IMR-90 (cell line): ENCODE data around the gene SERPINB10. TPM values are rescaled to one million over a fixed set of nuclear protein-coding genes. Genes with fewer than 3 reads are reported as not detected.

ENCODE experiments used
- ATAC-seq: fragments of 200-7000 bp; cut with Tn5 transposase; 2 replicates; pipeline ENCODE4 v1.9.1; 2020; ENCODE audit warnings: low read depth, mild to moderate bottlenecking, moderate library complexity
- BruUV-seq: library from RNA; stranded (reverse); fragments of 400-500 nt; replicated peaks from 2 replicates; lab custom pipeline; 2021; lab: Mats Ljungman, UMichigan
- CTCF ChIA-PET: fragments of 300-600 bp; formaldehyde crosslinking; extraction: SDS; loops from one replicate; lab custom pipeline; 2021; ENCODE audit warnings: antibody characterized with exemption; lab: Yijun Ruan, JAX
- POLR2A ChIA-PET: fragments of 300-600 bp; sonication (Branson Sonifier 250); formaldehyde crosslinking; loops from one replicate; lab custom pipeline; 2022; ENCODE audit warnings: antibody characterized with exemption; ENCODE audit not compliant: unreplicated experiment; lab: Charles Lee
- DNase-seq: peaks from one replicate; pipeline ENCODE4 v3.0.0; 2013
- H2AFZ ChIP-seq: replicated peaks from 2 replicates; pipeline ENCODE3; 2013; ENCODE audit warnings: low read length, mild to moderate bottlenecking; ENCODE audit not compliant: poor library complexity
- H2AK5ac ChIP-seq: 2 replicates; pipeline ENCODE4 v1.6.1; 2013; ENCODE audit warnings: low read depth, low read length, inconsistent platforms
- H2AK9ac ChIP-seq: replicated peaks from 2 replicates; pipeline ENCODE3; 2013; ENCODE audit warnings: mild to moderate bottlenecking, low read depth, low read length, moderate library complexity; ENCODE audit not compliant: poor library complexity
- H2BK120ac ChIP-seq: 2 replicates; pipeline ENCODE4 v1.6.1; 2013; ENCODE audit warnings: low read depth, low read length, inconsistent platforms
- H2BK15ac ChIP-seq: 3 replicates; pipeline ENCODE4 v1.6.1; 2013; ENCODE audit warnings: low read depth, low read length, inconsistent platforms
- H2BK20ac ChIP-seq: 2 replicates; pipeline ENCODE4 v1.6.1; 2013; ENCODE audit warnings: low read depth, mild to moderate bottlenecking, inconsistent platforms, low read length, moderate library complexity
- H2BK5ac ChIP-seq: 2 replicates; pipeline ENCODE4 v1.6.1; 2013; ENCODE audit warnings: mild to moderate bottlenecking, low read depth, low read length, inconsistent platforms; ENCODE audit not compliant: poor library complexity, severe bottlenecking
- H3K14ac ChIP-seq: replicated peaks from 2 replicates; pipeline ENCODE4 v1.6.1; 2013; ENCODE audit warnings: low read depth, low read length, inconsistent platforms
- H3K18ac ChIP-seq: 2 replicates; pipeline ENCODE4 v1.6.1; 2013; ENCODE audit warnings: low read depth, low read length, control low read depth
- H3K23ac ChIP-seq: 2 replicates; pipeline ENCODE4 v1.6.1; 2013; ENCODE audit warnings: low read depth, low read length, inconsistent platforms
- H3K27ac ChIP-seq: 2 replicates; pipeline ENCODE4 v1.5.1; 2013; ENCODE audit warnings: mild to moderate bottlenecking, control low read depth, low read length; ENCODE audit not compliant: insufficient read depth
- H3K27me3 ChIP-seq: 2 replicates; pipeline ENCODE4 v1.6.1; 2013; ENCODE audit warnings: low read length; ENCODE audit not compliant: control insufficient read depth, insufficient read depth
- H3K36me3 ChIP-seq: 2 replicates; pipeline ENCODE4 v1.6.1; 2013; ENCODE audit warnings: low read length, mixed read lengths; ENCODE audit not compliant: control insufficient read depth, insufficient read depth
- H3K4ac ChIP-seq: 2 replicates; pipeline ENCODE4 v1.6.1; 2013; ENCODE audit warnings: low read depth, low read length, inconsistent platforms
- H3K4me1 ChIP-seq: 2 replicates; pipeline ENCODE4 v1.6.1; 2013; ENCODE audit warnings: low read length, mixed read lengths; ENCODE audit not compliant: control insufficient read depth, insufficient read depth
- H3K4me2 ChIP-seq: 2 replicates; pipeline ENCODE4 v1.6.1; 2013; ENCODE audit warnings: low read depth, mild to moderate bottlenecking, control low read depth, low read length, moderate library complexity
- H3K4me3 ChIP-seq: 2 replicates; pipeline ENCODE4 v1.5.1; 2013; ENCODE audit warnings: low read depth, mild to moderate bottlenecking, control low read depth, low read length, moderate library complexity; ENCODE audit not compliant: insufficient read depth
- H3K56ac ChIP-seq: 2 replicates; pipeline ENCODE4 v1.6.1; 2013; ENCODE audit warnings: low read length, inconsistent platforms; ENCODE audit not compliant: insufficient read depth; ENCODE audit errors: extremely low read depth
- H3K79me1 ChIP-seq, 2 experiments: 2 replicates each; pipeline ENCODE4 v1.6.1; 2013; ENCODE audit warnings: low read length in 2 of 2, inconsistent platforms in 1 of 2, low read depth in 1 of 2
- H3K9ac ChIP-seq: 2 replicates; pipeline ENCODE4 v1.6.1; 2013; ENCODE audit warnings: low read depth, low read length, control low read depth
- H3K9me1 ChIP-seq: 2 replicates; pipeline ENCODE4 v1.6.1; 2013; ENCODE audit warnings: low read length, inconsistent platforms; ENCODE audit not compliant: insufficient read depth
- H3K9me3 ChIP-seq: 2 replicates; pipeline ENCODE4 v1.6.1; 2013; ENCODE audit warnings: low read length; ENCODE audit not compliant: control insufficient read depth, insufficient read depth
- H4K20me1 ChIP-seq: 2 replicates; pipeline ENCODE4 v1.6.1; 2013; ENCODE audit warnings: low read length, inconsistent platforms; ENCODE audit not compliant: insufficient read depth
- H4K5ac ChIP-seq: 2 replicates; pipeline ENCODE4 v1.6.1; 2013; ENCODE audit warnings: mild to moderate bottlenecking, low read depth, low read length, control low read depth
- H4K8ac ChIP-seq, 2 experiments: 2 replicates each; pipeline ENCODE4 v1.6.1; 2013; ENCODE audit warnings: low read depth in 2 of 2, low read length in 2 of 2, control low read depth in 1 of 2, inconsistent platforms in 1 of 2
- H4K91ac ChIP-seq: 2 replicates; pipeline ENCODE4 v1.6.1; 2013; ENCODE audit warnings: low read depth, low read length, inconsistent platforms; ENCODE audit not compliant: insufficient read depth
- BHLHE40 ChIP-seq: fragments of 150-350 bp; IDR thresholded peaks from 2 replicates; pipeline ENCODE4 v1.6.1; 2016; ENCODE audit warnings: mild to moderate bottlenecking, low read depth, low read length
- CEBPB ChIP-seq: IDR thresholded peaks from 2 replicates; pipeline ENCODE4 v1.6.1; 2012; ENCODE audit warnings: low read depth, low read length, improper control_type of control experiment
- FOS ChIP-seq: fragments of 150-350 bp; IDR thresholded peaks from 2 replicates; pipeline ENCODE4 v1.6.1; 2016; ENCODE audit warnings: low read depth, low read length
- MAFK ChIP-seq: IDR thresholded peaks from 2 replicates; pipeline ENCODE4 v1.6.1; 2012; ENCODE audit warnings: low read depth, low read length, improper control_type of control experiment
- MAZ ChIP-seq: IDR thresholded peaks from 2 replicates; pipeline ENCODE4 v1.6.1; 2012; ENCODE audit warnings: low read depth, mild to moderate bottlenecking, low read length, improper control_type of control experiment, moderate library complexity, borderline replicate concordance
- MXI1 ChIP-seq: IDR thresholded peaks from 2 replicates; pipeline ENCODE4 v1.6.1; 2012; ENCODE audit warnings: low read depth, mild to moderate bottlenecking, low read length, moderate library complexity, borderline replicate concordance
- NFE2L2 ChIP-seq: fragments of 150-350 bp; IDR thresholded peaks from 2 replicates; pipeline ENCODE4 v1.6.1; 2016; ENCODE audit warnings: low read depth, mild to moderate bottlenecking, low read length
- POLR2A ChIP-seq: IDR thresholded peaks from 2 replicates; pipeline ENCODE4 v1.6.1; 2012; ENCODE audit warnings: mild to moderate bottlenecking, low read depth, low read length
- RAD21 ChIP-seq: IDR thresholded peaks from 2 replicates; pipeline ENCODE4 v1.6.1; 2012; ENCODE audit warnings: low read length, improper control_type of control experiment
- RCOR1 ChIP-seq: IDR thresholded peaks from 2 replicates; pipeline ENCODE4 v1.6.1; 2012; ENCODE audit warnings: mild to moderate bottlenecking, low read length, improper control_type of control experiment; ENCODE audit not compliant: insufficient replicate concordance
- RFX5 ChIP-seq: IDR thresholded peaks from 2 replicates; pipeline ENCODE4 v1.8.0; 2012; ENCODE audit warnings: low read depth, mild to moderate bottlenecking, low read length, moderate library complexity
- WGBS, 2 experiments: methylation state at CpG; one replicate each; pipeline versions ENCODE4 v1.1.5 to v1.1.7; 2013; ENCODE audit warnings: missing lambda C conversion rate in 2 of 2; ENCODE audit not compliant: insufficient read length in 1 of 2; ENCODE audit errors: extremely low coverage in 2 of 2; 5-methylcytosine and 5-hydroxymethylcytosine counted together
- dilution Hi-C: fragments of 300-500 bp; cut with HindIII; formaldehyde crosslinking; loops from one replicate; pipeline ENCODE4 v1.14.3; 2018; ENCODE audit warnings: low sequenced_read_pairs; ENCODE audit not compliant: unreplicated experiment
- in situ Hi-C: fragments of 300-500 bp; cut with MboI; formaldehyde crosslinking; loops from 3 replicates; pipeline ENCODE4 v1.14.3; 2019; ENCODE audit warnings: low sequenced_read_pairs, inconsistent platforms, mixed read lengths
- intact Hi-C: fragments of 100-400 bp; cut with micrococcal nuclease; formaldehyde crosslinking; loops from 2 replicates; pipeline ENCODE4 v1.10.0; 2022
- polyA plus RNA-seq, 3 experiments: library from polyadenylated mRNA; depleted of rRNA; stranded (reverse); fragments of >200 nt; gene quantifications; 2 replicates each; pipeline ENCODE4 v1.2.3, GENCODE V29; 2012; ENCODE audit warnings: low replicate concordance in 1 of 3
- total RNA-seq: library from RNA; depleted of rRNA; stranded (reverse); fragments of >200 nt; gene quantifications from 2 replicates; pipeline ENCODE4 v1.2.3, GENCODE V29; 2012
- TF ChIP-seq, protein P1 (sequence below): fragments of 150-350 bp; IDR thresholded peaks from 2 replicates; pipeline ENCODE4 v1.6.1; 2017; ENCODE audit warnings: mild to moderate bottlenecking, antibody characterized with exemption, low read length, low read depth
- TF ChIP-seq, protein P2 (sequence below): fragments of 150-350 bp; IDR thresholded peaks from 2 replicates; pipeline ENCODE4 v1.6.1; 2016; ENCODE audit warnings: low read depth, mild to moderate bottlenecking, low read length, moderate library complexity, borderline replicate concordance

The SERPINB10 gene
- total and polyA plus RNA-seq, 2 of the 4 experiments (the other 2 are of a cell fraction): not detected

DNA sequence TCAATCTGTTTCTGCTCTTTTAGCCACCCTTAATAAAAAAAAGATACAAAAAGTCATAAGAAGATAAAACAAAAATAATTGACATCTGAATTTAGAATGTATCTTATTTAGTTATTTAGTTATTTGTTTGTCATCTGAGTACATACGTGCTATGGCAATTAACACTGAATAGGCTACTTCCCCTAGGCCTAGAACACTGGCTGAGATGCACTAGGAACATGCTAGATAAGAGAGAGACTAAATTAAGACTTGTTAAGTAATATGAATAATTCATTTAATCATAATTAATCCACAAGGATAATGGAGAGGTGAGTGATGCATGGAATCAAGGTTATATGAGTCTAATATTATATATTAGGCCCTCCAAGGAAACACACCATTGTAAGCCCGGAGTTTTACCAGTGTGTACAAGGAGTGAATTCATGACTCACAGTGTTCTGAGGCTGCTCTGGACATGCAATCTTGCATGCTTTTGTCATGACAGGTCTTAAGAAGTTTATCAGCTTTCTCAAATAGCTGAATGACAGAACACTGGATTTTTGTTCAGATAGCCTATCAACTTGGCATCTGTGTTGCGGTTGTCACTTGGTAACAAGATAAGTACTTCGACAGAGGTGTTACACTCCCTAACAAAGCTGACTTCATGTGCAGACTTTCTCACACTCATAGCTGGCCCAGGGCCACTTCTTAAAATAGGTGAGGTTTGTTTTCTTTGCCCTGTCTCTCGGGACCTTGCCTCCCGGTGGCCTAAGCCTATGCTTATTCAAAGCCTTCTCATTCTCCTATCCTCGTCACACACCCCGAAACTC is 25.2 kb upstream of the SERPINB10 start:
- Histone ChIP-seq H2BK5ac (peak overlapping the region; percentile 89), H4K5ac (no peak overlapping the region), H2BK15ac (no peak overlapping the region), H3K18ac (peak overlapping the region; percentile 13; the same call in 1 of the 2 replicates), H3K4me3 (no peak overlapping the region), H3K56ac (0 out of 2 replicates have a peak overlapping the region, but pooled peaks have one; percentile 4), H3K4me2 (peak overlapping the region; percentile 2; the same call in 1 of the 2 replicates), H3K23ac (no peak overlapping the region), H3K36me3 (no peaks in the 10 kb centered on the region), H4K8ac (peak overlapping the region in 1 of 2 experiments; percentile 31; a peak in 1 of 4 replicates), H2AK9ac (peak overlapping the region; percentile 11), H3K4me1 (no peaks in the 10 kb centered on the region; the same call in 1 of the 2 replicates), H3K79me1 (no peaks in the 10 kb centered on the region), H3K27me3 (no peaks in the 10 kb centered on the region), H2AFZ (peak overlapping the region; percentile 74), H3K9me1 (peaks cover 2% of the 10 kb centered on the region; the same call in 1 of the 2 replicates), H3K14ac (0 out of 2 replicates have a peak overlapping the region, but pooled peaks have one; percentile 35), H3K4ac (peak overlapping the region; percentile 47; the same call in 1 of the 2 replicates), H3K27ac (no peak overlapping the region), H2BK120ac (peak overlapping the region; percentile 73), H4K20me1 (no peaks in the 10 kb centered on the region), H3K9ac (no peak overlapping the region), H4K91ac (peak overlapping the region; percentile 48; the same call in 1 of the 2 replicates), H2AK5ac (no peak overlapping the region), H3K9me3 (no peaks in the 10 kb centered on the region), H2BK20ac (peak overlapping the region; percentile 50)
- DNase-seq (peak; percentile 97), ATAC-seq (peak; percentile 92)
- in situ Hi-C loops: no loop called here
- BruUV-seq: no TSS peak
- dilution Hi-C loops: no loop called here
- ChIA-PET POLR2A (no interaction called here), CTCF (interaction anchor here (0.8 kb wide), 1 partner anchor 36 kb away, joined by 3 read pairs; no protein-coding TSS in a partner anchor)
- intact Hi-C loops: loop anchor here (5.0 kb wide), 1 partner anchor 95 kb away; no protein-coding TSS in a partner anchor
- WGBS, 2 experiments: no CpG with 5 or more reads among the region's 8 CpGs
- TF ChIP-seq CEBPB (peak; percentile 94), MXI1 (no peak), RFX5 (no peak), BHLHE40 (peak; percentile 87), MAZ (no peak), RAD21 (no peak), RCOR1 (peak; percentile 78), NFE2L2 (peak; percentile 8; the same call in 1 of the 2 replicates), MAFK (peak; percentile 43; the same call in 1 of the 2 replicates), FOS (peak; percentile 93), POLR2A (no peak)
- TF ChIP-seq, protein P1, sequence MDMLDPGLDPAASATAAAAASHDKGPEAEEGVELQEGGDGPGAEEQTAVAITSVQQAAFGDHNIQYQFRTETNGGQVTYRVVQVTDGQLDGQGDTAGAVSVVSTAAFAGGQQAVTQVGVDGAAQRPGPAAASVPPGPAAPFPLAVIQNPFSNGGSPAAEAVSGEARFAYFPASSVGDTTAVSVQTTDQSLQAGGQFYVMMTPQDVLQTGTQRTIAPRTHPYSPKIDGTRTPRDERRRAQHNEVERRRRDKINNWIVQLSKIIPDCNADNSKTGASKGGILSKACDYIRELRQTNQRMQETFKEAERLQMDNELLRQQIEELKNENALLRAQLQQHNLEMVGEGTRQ: no peak
- TF ChIP-seq, protein P2, sequence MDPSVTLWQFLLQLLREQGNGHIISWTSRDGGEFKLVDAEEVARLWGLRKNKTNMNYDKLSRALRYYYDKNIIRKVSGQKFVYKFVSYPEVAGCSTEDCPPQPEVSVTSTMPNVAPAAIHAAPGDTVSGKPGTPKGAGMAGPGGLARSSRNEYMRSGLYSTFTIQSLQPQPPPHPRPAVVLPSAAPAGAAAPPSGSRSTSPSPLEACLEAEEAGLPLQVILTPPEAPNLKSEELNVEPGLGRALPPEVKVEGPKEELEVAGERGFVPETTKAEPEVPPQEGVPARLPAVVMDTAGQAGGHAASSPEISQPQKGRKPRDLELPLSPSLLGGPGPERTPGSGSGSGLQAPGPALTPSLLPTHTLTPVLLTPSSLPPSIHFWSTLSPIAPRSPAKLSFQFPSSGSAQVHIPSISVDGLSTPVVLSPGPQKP: no peak
